Left forelimb (tissue), 1 donor: ENCODE measurements around the gene MDH2.
"Not testable (repeated sequence)": the region's sequence is repeated elsewhere in the genome, so short reads cannot be mapped to it uniquely, and the experiment has no call there.

Experiments used
- DNase-seq: peaks from one replicate; pipeline ENCODE4 v3.0.0-alpha.2; 2018; ENCODE audit warnings: low spot score

The MDH2 gene

DNA sequence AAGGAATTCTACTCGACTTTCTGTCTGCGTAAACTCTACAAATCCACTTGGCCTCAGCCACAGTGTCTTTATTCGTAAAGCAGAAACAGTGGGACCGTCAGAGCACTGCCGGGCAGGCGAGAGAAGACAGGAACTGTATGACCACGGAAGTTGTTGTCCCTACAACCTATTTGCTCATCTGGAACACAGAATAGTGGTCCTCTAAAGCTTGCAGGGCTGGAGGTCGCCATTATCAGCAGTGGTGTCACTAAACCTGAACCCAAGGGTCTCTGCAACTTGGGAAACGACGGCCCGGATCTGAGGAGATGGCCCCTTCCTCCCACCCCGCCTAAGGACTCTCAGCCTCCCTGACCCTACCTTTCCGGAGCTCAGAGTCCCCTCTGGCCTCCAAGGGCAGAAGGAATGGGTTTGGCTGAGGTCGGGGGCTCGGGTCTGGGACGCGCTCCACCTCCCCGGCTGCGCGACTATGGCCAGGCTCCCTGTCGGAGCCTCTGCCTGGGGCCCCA lies 548 bp upstream of the MDH2 start:
- no peak for DNase-seq

DNA sequence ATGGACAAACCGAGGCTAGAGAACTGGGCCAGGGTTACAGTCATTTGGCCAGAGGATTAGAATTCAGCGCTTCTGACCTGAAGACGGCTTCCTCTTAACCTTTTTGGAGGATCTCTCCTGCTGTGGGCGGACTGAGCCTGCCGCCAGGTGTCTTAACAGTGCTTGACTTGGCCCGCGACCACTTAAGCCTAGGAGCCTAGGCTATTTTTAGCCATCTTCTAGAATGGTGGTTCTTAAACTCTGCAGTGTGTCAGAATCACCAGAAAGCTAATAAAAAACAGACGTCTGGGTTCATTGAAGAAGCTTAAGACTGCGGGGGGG lies 722 bp downstream of the MDH2 start:
- DNase-seq: no peak

DNA sequence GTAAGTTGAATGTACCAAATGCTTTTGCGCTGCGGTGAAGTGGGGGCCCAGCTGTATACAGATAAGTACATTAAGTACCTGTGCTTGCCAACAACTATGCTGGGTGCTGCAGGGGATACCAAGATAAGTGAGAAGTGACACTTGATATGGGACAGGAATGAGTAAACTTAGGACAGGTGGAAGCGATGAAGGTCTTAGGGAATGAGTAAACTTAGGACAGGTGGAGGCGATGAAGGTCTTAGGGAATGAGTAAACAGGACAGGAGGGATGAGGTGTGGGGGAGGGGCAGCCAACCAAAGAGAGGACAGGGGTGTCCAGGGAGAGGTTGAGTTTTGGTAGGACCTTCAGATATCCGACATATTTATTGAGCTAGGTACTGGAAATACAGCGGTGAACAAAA lies 1.4 kb downstream of the MDH2 start:
- DNase-seq: no peak

DNA sequence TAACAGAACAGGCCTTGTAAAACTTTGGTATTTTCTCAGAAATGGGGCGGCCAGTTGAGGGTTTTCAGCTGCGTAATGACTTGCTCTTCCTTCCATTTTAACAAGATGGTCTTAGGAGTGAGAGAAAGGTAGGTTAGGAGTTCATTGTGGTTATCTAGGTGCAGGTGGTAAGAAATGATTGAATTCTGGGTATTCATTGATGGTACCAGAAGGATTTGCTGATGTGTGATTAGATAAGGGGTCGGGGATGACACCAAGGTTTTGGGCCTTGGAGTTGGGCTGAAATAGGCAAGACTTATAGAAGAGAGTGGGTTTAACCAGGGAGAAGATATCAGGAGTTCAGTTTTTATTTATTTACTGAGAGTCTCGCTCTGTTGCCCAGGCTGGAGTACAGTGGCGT lies 2.6 kb downstream of the MDH2 start:
- DNase-seq: no peak

DNA sequence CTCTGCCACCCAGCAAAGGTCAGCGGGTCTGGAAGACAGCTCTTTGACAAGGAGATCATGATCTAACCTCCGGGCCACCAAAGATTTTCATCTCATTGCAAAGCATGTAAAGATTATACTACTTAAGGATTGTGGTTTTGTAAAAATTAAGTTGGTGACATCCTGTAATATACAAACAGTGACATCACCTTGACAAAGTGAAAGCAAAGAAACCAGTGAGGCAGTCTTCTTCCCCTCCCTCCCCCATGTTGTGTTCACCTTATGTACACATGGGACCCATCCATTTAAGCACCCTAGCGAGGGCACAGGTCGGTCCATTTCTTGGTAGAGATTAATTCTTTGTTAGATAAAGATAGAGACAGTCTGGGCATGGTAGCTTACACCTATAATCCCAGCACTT lies 3.9 kb downstream of the MDH2 start:
- no peak for DNase-seq

DNA sequence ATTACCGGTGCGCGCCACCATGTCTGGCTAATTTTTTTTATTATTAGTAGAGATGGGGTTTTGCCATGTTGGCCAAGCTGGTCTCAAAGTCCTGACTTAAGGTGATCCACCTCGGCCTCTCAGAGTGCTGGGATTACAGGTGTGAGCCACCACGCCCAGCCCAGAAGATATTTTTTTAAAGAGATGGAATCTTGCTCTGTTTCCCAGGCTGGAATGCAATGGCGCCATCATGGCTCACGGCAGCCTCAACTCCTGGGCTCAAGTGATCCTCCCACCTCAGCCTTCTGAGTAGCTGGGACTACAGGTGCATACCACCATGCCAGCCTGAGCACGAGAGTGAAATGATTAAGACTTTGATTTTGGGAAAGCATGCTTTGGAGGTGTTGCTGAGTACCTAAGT lies 4.8 kb downstream of the MDH2 start:
- DNase-seq: not testable (repeated sequence)

DNA sequence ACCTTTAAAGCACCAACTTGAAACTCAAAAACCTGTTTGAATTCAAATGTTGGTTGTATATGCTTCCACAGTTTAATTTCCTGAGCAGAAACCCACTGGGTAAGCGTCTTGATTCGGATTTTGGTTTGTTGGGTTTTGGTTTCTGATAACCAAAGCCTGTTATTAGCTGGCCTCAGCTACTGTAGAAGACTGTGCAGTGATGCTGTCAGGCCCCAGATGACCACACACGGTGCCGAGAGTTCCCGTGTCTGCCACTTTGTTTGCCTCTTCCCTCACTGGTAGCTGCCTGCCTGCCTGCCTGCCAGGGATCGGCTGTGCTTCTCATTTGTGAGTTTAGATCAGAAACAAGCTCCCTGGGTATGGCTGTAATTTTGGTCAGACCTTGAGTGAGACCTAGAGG lies 5.6 kb downstream of the MDH2 start:
- no peak for DNase-seq

DNA sequence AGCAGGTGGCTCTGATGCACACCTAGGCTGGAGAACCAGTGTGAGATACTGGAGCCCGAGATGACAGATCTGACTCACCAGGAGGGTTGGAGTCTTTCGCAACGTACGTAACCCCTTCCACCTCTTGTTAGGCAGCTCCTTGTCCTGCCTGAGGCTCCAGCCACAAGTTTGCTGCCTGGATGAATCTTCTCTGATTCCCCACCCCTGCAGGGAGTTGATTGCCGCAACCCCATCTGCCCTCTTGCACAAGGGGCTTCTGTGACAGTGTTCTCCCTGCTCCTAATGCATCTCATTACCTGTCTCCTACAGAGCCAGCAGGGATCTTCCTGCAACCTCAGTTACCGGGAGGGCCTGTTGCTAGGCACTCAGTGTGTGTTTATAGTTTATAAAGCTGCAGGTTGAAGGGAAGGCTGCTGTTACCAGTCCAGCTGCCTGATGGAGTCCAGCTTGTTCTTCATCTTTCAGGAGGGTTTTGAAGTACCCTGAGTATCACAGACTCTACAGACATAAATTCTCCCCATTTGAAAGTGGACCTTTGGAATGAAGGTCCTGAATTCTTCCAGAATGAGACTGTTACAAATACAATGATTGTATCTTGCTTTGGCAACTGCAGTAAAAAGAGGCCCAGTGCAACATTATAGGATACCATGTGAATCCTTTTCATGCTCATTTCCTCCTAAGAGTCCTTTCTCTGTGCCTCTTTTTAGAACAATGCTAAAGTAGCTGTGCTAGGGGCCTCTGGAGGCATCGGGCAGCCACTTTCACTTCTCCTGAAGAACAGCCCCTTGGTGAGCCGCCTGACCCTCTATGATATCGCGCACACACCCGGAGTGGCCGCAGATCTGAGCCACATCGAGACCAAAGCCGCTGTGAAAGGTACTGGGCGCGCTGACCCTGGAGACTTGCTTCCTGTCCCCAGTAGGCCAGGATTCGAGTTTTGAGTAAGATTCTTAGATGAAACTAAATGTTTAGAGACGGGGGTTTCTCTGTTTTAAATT lies 6.5 kb downstream of the MDH2 start:
- DNase-seq: no peak

DNA sequence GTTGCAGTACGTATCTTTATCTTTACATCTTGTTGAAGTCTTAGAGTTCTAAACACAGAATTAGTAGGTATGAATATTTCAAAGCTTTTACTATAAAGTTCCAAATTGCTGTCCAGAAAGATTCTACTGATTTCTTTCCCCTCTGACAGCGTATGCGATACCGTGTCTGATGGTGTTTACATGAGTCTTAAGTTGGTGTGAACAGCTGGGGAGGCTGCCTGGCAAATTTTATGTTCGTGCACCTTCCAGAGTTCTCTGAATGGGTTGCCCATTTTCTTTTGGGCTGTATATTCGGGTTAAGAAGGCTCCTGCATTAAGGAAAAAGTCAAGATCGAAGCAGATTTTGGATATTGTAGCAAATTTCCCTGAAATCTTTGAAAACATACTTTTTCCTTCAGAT lies 8.3 kb downstream of the MDH2 start:
- DNase-seq: no peak

DNA sequence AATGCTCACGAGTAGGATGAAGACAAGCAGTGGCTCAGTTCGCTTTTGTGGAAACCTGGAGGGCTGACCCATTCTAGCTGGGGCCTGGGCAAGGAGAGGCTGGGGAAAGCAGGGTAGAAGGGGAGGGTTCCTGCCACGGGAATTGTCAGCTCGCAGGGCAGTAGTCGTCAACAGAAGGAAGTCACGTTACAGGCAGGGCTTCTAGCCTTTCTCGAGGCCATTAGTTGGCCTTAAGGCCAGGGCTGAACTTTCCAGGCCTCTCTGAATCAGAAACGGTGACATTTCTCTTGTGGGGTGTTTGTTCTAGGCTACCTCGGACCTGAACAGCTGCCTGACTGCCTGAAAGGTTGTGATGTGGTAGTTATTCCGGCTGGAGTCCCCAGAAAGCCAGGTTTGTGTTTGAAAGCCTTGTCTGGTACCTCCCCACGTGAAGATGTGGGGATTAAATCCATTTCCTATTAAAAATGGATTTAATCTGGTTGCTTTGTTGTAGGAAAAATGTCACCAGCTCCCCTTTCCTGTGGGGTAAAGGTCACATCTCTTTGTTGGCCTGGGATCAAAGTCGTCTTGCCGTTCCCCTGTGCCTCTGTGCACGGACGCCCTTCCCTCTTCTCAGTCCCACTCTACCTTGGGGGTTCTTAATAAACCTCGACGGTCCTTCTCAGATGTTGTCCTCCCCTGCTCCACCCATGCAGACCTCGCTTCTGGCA lies 9.4 kb downstream of the MDH2 start:
- DNase-seq: no peak

DNA sequence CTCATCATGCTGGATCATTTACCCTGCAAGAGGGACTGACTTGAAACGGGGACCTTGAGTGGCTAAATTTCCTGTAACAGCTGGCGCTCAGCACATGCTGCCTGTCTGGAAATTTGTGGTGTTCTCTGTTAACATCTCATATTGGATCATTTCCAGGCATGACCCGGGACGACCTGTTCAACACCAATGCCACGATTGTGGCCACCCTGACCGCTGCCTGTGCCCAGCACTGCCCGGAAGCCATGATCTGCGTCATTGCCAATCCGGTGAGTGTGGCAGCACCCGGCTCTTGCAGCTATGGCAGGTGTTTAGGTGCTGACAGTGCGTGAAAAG lies 9.9 kb downstream of the MDH2 start:
- DNase-seq: no peak

DNA sequence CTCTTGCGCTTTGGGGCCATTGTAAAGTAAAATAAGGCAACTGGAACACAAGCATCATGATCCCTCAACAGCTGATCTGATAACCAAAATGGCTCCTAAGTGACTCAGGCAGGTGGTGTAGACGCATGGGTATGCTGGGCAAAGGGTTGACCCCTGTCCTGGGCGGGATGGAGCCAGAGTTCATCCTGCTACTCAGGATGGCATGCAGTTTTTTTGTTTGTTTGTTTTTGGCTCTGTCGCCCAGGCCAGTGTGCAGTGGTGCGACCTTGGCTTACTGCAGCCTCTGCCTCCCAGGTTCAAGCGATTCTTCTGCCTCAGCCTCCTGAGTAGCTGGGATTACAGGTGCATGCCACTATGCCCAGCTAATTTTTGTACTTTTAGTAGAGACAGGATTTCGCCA lies 10.8 kb downstream of the MDH2 start:
- DNase-seq: not testable (repeated sequence)

DNA sequence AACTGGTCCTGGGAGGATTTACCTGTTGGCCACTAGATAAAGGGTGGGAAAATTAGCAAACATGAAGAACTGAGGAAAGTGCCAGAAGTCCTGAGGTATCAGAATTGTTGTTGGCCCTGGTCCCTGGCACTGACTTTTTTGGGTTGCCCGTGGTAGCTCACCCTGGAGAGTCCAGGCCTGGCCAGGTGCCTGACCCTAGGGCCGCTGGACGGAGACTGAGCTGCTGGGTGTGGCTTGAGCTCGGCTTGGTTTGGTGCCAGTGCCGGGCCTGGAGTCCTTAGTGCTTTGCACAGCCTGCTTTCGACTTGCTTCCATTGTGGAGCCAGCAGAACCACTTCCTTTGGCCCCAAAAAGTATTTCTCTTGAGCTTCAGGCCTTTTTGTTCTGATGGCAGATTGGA lies 12.9 kb downstream of the MDH2 start:
- no peak for DNase-seq

DNA sequence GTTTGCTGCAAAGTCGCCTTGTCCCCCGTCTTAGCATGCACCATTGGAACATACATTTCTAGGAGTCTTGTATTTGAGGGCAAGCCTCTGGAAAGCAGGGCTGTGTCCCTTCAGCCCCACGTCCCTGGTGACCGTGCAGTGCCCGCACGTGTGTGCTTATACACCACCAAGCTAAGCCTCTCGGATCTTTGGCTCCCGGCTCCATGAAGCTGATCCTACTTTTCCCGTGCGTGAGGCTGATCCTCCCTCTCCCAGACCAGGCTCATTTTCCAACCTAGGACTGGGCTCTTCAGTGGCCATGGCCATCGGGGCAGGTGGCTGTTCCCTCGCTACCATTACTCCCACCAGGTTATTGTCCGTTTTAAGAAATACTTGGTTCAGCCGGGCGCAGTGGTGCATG lies 14.3 kb downstream of the MDH2 start:
- no peak for DNase-seq

DNA sequence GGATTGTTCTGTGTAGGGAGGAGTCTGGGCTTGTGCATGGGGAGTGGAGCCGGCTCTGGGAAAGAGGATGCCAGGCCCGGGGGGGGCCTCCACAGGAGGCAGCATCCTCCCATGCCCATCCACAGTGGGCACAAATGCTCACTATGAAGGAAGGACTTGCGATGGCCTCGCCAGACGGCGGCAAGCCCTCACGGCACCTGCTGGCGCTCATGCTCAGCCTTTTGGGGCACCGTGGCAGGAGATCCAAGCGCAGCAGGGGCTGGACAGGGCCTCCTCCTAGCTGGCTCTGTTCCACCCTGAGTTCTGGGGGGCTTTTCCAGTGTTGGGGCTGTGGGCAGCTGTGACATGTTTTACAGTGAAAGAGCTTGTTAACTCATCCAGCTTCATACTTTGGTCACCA lies 15.2 kb downstream of the MDH2 start:
- no peak for DNase-seq

DNA sequence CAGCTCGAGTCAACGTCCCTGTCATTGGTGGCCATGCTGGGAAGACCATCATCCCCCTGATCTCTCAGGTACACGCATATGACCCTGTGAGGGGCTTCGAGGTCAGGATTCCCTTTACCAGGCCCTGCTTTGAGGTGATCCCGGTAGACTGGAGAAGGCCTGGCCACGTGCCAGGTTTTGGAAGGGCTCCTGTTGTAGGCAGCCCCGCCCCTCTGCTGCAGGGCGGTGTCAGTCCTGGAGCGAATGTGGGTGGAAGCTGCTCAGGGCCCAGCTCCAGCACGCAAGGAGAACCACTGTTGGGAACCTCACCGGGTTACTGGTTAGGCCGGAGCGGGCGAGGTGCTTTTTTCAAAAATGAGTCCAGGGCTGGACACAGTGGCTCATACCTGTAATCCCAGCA lies 15.6 kb downstream of the MDH2 start:
- DNase-seq: no peak

DNA sequence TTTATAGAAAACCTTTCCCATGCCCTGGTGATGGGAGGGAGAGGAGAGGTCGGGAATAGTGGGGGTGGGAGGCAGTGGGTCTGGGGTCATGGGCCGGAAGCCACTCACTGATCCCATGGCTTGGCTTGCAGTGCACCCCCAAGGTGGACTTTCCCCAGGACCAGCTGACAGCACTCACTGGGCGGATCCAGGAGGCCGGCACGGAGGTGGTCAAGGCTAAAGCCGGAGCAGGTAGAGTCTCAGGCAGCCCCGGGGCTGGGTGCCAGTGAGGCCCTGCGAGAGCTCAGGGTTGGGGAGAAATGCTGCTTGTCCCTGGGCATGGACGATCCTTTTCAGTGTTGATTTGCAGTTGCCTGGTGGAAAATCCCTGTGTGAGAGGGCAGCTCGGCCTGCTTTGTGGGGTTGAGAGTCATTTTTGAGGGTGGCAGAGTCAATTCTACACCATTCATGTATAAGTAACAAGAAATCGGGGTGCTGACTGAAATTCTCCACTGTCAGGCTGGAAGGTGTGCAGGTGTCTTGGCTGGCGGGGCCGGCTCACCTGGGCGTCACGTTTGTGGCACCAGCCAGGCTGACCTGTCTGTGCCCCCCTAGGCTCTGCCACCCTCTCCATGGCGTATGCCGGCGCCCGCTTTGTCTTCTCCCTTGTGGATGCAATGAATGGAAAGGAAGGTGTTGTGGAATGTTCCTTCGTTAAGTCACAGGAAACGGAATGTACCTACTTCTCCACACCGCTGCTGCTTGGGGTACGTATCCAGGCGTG lies 16.5 kb downstream of the MDH2 start:
- no peak for DNase-seq

DNA sequence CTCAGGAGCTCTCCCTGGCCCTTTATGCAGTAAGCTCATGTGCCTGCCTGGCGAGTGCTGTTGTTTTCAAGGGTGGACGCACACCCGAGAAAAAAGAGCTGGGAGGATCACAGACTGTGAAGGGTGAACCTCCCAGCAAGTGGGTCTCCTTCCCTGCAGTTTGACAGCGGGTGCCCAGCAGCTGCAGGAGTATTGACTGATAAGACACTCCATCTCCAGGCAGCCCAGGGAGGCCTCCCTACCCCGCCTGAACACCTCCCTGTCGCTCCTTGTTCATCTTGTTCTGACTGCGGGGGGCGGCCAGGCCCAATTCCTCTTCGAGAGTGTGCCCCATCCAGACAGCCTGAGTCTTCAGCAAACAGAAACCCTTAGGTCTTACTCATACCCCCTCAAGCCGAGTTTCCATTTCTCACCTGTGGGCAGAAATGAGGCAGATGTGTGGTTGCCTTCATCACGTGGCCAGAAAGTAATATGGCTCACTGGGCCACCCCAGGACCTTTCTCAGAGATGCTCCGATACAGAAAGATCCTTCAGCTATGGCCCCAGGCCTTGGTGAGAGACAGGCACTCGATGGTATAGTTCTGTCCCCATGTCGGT lies 17.2 kb downstream of the MDH2 start:
- DNase-seq: no peak

DNA sequence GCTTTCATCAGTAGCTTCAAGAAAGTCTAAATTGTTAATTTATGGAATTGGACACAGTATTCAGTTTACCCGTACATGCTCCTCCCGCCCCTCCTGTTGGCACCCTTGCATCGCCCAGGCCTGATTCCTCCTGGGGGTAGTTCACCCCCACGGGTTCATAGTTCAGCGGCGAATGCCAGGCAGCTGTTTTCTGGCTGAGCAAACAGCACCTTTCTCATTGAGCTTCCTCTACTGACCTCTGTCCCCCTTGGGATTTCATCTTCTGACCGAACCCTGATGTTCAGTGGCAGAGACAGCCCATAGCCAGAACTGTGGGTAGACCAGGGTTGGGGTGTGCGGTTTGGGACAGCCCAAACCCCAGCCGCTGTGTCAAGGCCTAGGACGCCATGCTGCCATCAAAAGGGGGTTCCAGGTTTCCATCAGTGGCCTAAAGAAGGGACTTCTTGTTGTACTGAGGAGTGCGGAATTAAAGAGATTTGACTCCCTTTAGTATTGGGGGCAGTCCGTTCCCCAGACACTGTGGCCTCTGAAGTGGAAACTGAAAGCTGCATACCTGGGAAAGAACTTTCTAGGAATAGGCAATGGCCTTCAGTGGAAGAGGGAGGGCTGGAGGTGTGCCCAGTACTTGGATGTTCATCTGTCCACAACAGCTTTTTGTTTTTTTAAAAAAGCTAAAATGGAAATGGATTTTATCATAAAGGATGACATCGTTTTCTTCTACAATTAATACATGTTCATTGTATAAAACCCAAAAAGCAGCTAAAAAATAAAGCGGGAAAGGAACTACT lies 19.0 kb downstream of the MDH2 start:
- DNase-seq: no peak

DNA sequence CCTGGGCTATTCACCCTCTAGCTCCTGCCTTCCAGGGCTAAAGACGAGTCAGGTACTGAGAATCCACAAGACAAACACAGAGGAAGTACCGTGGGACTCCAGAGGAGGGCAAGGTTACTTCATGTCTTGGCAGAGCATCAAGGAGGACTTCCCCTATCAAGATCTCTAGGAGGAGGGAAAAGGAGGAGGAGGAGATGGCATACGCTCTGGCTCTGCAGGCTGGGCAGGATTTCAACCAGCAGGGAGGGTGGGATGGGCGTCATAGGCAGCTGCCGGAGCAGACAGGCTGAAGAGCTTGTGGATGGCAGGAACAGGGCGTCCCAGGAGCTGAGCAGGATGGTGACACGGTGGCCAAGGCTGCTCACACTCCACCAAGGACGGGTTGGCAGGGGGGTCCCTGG lies 21.3 kb downstream of the MDH2 start:
- DNase-seq: no peak
